SK-N-SH (cell line): ENCODE results near the gene TRIOBP. TPM values are rescaled to one million over a fixed set of nuclear protein-coding genes. Genes with fewer than 3 reads are reported as not detected.
A peak's percentile ranks its signal among the peaks of the same experiment; 100 is the strongest.

Experiments used
- CTCF ChIA-PET: fragments of 300-600, 350-600 bp; formaldehyde crosslinking; extraction: SDS; loops from one replicate; lab custom pipeline; 2021; lab: Yijun Ruan, JAX
- POLR2A ChIA-PET: fragments of 350-600 bp; sonication (Branson Sonifier 250); formaldehyde crosslinking; extraction: SDS; loops from one replicate; lab custom pipeline; 2020; ENCODE audit warnings: antibody characterized with exemption, inconsistent platforms; lab: Yijun Ruan, JAX
- DNase-seq: peaks from one replicate; pipeline ENCODE4 v3.0.0; 2012
- H2AFZ ChIP-seq: fragments of 200-600 bp; sonication (generic); 2 replicates; pipeline ENCODE4 v1.8.1; 2016; ENCODE audit warnings: antibody characterized with exemption, mild to moderate bottlenecking, low read depth
- H3F3A ChIP-seq: fragments of 200-600 bp; sonication (generic); replicated peaks from 2 replicates; pipeline ENCODE3; 2016; ENCODE audit warnings: antibody characterized with exemption, mild to moderate bottlenecking; ENCODE audit not compliant: insufficient read depth
- H3K27ac ChIP-seq, 2 experiments: fragments of 200-500 bp in 1 of 2; fragments of 200-600 bp in 1 of 2; sonication (Bioruptor generic) in 1 of 2; sonication (generic), shearing (Covaris generic) in 1 of 2; 2 replicates each; pipeline versions ENCODE4 v1.5.1 to v1.6.1; 2014 to 2016; ENCODE audit warnings: low read depth in 2 of 2, inconsistent platforms in 1 of 2, low read length in 1 of 2, mild to moderate bottlenecking in 1 of 2, mixed read lengths in 1 of 2
- H3K27me3 ChIP-seq: fragments of 200-600 bp; sonication (generic), shearing (Covaris generic); 2 replicates; pipeline ENCODE4 v1.6.1; 2016; ENCODE audit warnings: mixed run types; ENCODE audit not compliant: insufficient read depth
- H3K36me3 ChIP-seq, 2 experiments: fragments of 200-500 bp in 1 of 2; fragments of 200-600 bp in 1 of 2; sonication (Bioruptor generic) in 1 of 2; sonication (generic) in 1 of 2; replicated peaks in 1 of 2; 2 replicates each; pipeline versions ENCODE3 to v1.5.1; 2014 to 2016; ENCODE audit warnings: low read length in 1 of 2, mild to moderate bottlenecking in 1 of 2; ENCODE audit not compliant: insufficient read depth in 2 of 2, control insufficient read depth in 1 of 2
- H3K4me1 ChIP-seq, 2 experiments: fragments of 200-500 bp in 1 of 2; fragments of 200-600 bp in 1 of 2; sonication (Bioruptor generic) in 1 of 2; sonication (generic), shearing (Covaris generic) in 1 of 2; 2 replicates each; pipeline versions ENCODE4 v1.5.1 to v1.6.1; 2014 to 2016; ENCODE audit warnings: low read depth in 1 of 2, low read length in 1 of 2, mixed run types in 1 of 2; ENCODE audit not compliant: insufficient read depth in 2 of 2, control insufficient read depth in 1 of 2
- H3K4me2 ChIP-seq: fragments of 200-600 bp; sonication (generic), shearing (Covaris generic); 2 replicates; pipeline ENCODE4 v1.6.1; 2017; ENCODE audit warnings: mixed run types
- H3K4me3 ChIP-seq, 2 experiments: fragments of 200-500 bp in 1 of 2; fragments of 200-600 bp in 1 of 2; sonication (Bioruptor generic) in 1 of 2; sonication (generic), shearing (Covaris generic) in 1 of 2; 2 replicates each; pipeline versions ENCODE4 v1.5.1 to v1.8.1; 2014 to 2016; ENCODE audit warnings: low read depth in 2 of 2, inconsistent platforms in 1 of 2, low read length in 1 of 2, mild to moderate bottlenecking in 1 of 2, mixed read lengths in 1 of 2, moderate library complexity in 1 of 2
- H3K79me2 ChIP-seq: fragments of 200-600 bp; sonication (generic); 2 replicates; pipeline ENCODE4 v1.8.1; 2017; ENCODE audit warnings: mild to moderate bottlenecking; ENCODE audit not compliant: insufficient read depth
- H3K9ac ChIP-seq: fragments of 200-600 bp; sonication (generic); 2 replicates; pipeline ENCODE4 v1.6.1; 2017; ENCODE audit warnings: mixed run types
- H3K9me2 ChIP-seq: fragments of 200-600 bp; sonication (generic); 2 replicates; pipeline ENCODE4 v1.6.1; 2017; ENCODE audit warnings: mixed run types
- H3K9me3 ChIP-seq: fragments of 200-600 bp; sonication (generic); 2 replicates; pipeline ENCODE4 v1.6.1; 2017; ENCODE audit warnings: mixed run types, mild to moderate bottlenecking, moderate library complexity
- H4K20me1 ChIP-seq: fragments of 200-600 bp; sonication (generic); 2 replicates; pipeline ENCODE4 v1.6.1; 2017; ENCODE audit warnings: mild to moderate bottlenecking, mixed run types; ENCODE audit not compliant: insufficient read depth
- CHD2 ChIP-seq: fragments of 150-350 bp; IDR thresholded peaks from 2 replicates; pipeline ENCODE4 v1.6.1; 2018; ENCODE audit warnings: low read length; ENCODE audit not compliant: partially characterized antibody
- CTCF ChIP-seq: fragments of 200-600 bp; sonication (generic); IDR thresholded peaks from 2 replicates; pipeline ENCODE4 v1.6.1; 2017; ENCODE audit warnings: antibody characterized with exemption, mild to moderate bottlenecking, moderate library complexity
- ELF1 ChIP-seq: IDR thresholded peaks from 2 replicates; pipeline ENCODE4 v1.4.0; 2012
- EP300 ChIP-seq, 2 experiments: IDR thresholded peaks; 2 replicates each; pipeline versions ENCODE4 v1.4.0 to v1.6.1; 2012; ENCODE audit warnings: borderline replicate concordance in 1 of 2, low read depth in 1 of 2, low read length in 1 of 2
- EZH2phosphoT487 ChIP-seq: fragments of 200-600 bp; sonication (generic); IDR thresholded peaks from 2 replicates; pipeline ENCODE4 v1.6.1; 2017; ENCODE audit warnings: low read depth, mixed run types, mild to moderate bottlenecking, antibody characterized with exemption, moderate library complexity, borderline replicate concordance
- FOSL2 ChIP-seq: IDR thresholded peaks from 2 replicates; pipeline ENCODE4 v1.4.0; 2012; ENCODE audit warnings: low read depth, mild to moderate bottlenecking, moderate library complexity, borderline replicate concordance
- FOXJ3 ChIP-seq: sonication (generic); formaldehyde crosslinking; IDR thresholded peaks from 2 replicates; pipeline ENCODE4 v1.5.1; 2020; ENCODE audit warnings: mild to moderate bottlenecking, missing genetic modification reagents
- GATA2 ChIP-seq: sonication (generic); formaldehyde crosslinking; IDR thresholded peaks from 2 replicates; pipeline ENCODE4 v1.5.0; 2020; ENCODE audit warnings: mild to moderate bottlenecking, missing genetic modification reagents
- NRF1 ChIP-seq: IDR thresholded peaks from 2 replicates; pipeline ENCODE4 v1.6.1; 2012; ENCODE audit warnings: low read depth, mild to moderate bottlenecking, low read length
- PBX3 ChIP-seq: IDR thresholded peaks from 2 replicates; pipeline ENCODE4; 2012
- RAD21 ChIP-seq: IDR thresholded peaks from 2 replicates; pipeline ENCODE4 v1.6.1; 2012; ENCODE audit warnings: mild to moderate bottlenecking, low read length
- RCOR1 ChIP-seq: fragments of 150-350 bp; IDR thresholded peaks from 2 replicates; pipeline ENCODE4 v1.6.1; 2017; ENCODE audit warnings: antibody characterized with exemption, low read length
- REST ChIP-seq: IDR thresholded peaks from 2 replicates; pipeline ENCODE4 v1.6.1; 2012; ENCODE audit warnings: mild to moderate bottlenecking, low read depth, low read length, moderate library complexity
- RXRA ChIP-seq: IDR thresholded peaks from 2 replicates; pipeline ENCODE4 v1.4.0; 2012; ENCODE audit warnings: low read depth, mild to moderate bottlenecking, borderline replicate concordance
- SIN3A ChIP-seq: IDR thresholded peaks from 2 replicates; pipeline ENCODE4 v1.6.1; 2012; ENCODE audit warnings: low read depth, mild to moderate bottlenecking, low read length, moderate library complexity, borderline replicate concordance
- SMC3 ChIP-seq: IDR thresholded peaks from 2 replicates; pipeline ENCODE4 v1.6.1; 2012; ENCODE audit warnings: low read depth, low read length, improper control_type of control experiment
- TAF1 ChIP-seq: IDR thresholded peaks from 2 replicates; pipeline ENCODE4 v1.6.1; 2012; ENCODE audit warnings: low read depth, mild to moderate bottlenecking, low read length, moderate library complexity, borderline replicate concordance
- TCF12 ChIP-seq: IDR thresholded peaks from 2 replicates; pipeline ENCODE4 v1.4.0; 2012
- YY1 ChIP-seq: IDR thresholded peaks from 2 replicates; pipeline ENCODE4 v1.4.0; 2012; ENCODE audit warnings: low read depth, mild to moderate bottlenecking
- ZBTB33 ChIP-seq: IDR thresholded peaks from 2 replicates; pipeline ENCODE4 v1.4.0; 2012; ENCODE audit warnings: low read depth, borderline replicate concordance
- WGBS: methylation state at CpG from one replicate; pipeline ENCODE4 v1.1.6; 2017; ENCODE audit warnings: low lambda C conversion rate; 5-methylcytosine and 5-hydroxymethylcytosine counted together
- polyA plus RNA-seq, 3 experiments: library from polyadenylated mRNA; depleted of rRNA; stranded (reverse); fragments of >200 nt; gene quantifications; 2 replicates each; pipeline ENCODE4 v1.2.3, GENCODE V29; 2012

TRIOBP gene
- polyA plus RNA-seq, 1 of the 3 experiments (the other 2 are of a cell fraction), result 43.6 TPM

GRCh38 chr22:37679670-37680069 is 17.2 kb upstream of the TRIOBP start:
- peaks cover 10 to 22% of the 10 kb centered on the region in 2 experiments; a peak in 2 of 4 replicates for H3K4me1 ChIP-seq
- peaks cover 45% of the 10 kb centered on the region for H4K20me1 ChIP-seq
- no peak overlapping the region for H2AFZ ChIP-seq
- H3K9me3 ChIP-seq, result no peaks in the 10 kb centered on the region
- no peak overlapping the region for H3K9ac ChIP-seq
- ChIA-PET CTCF (interaction anchor here (0.9 to 44.3 kb wide), 7 partner anchors 9 to 118 kb away, joined by 3 to 898 read pairs (median 30); partner anchors contain the start of genes PDXP, SH3BP1 and TRIOBP), POLR2A (no interaction called here)
- no peak for DNase-seq
- H3F3A ChIP-seq, result peaks cover 59% of the 10 kb centered on the region
- no peak overlapping the region for H3K4me3 ChIP-seq
- H3K36me3 ChIP-seq, result peaks cover 17 to 29% of the 10 kb centered on the region in 2 experiments
- 91% methylated on average over 8 of the region's 8 CpGs for WGBS
- peak overlapping the region in 1 of 2 experiments; percentile 94; a peak in 2 of 4 replicates for H3K27ac ChIP-seq
- peaks cover 37% of the 10 kb centered on the region for H3K79me2 ChIP-seq
- TF ChIP-seq PBX3 (no peak), YY1 (no peak), TAF1 (no peak), RAD21 (no peak), EP300 (IDR thresholded peaks at IDR 0.05; ENCODE audit: borderline replicate concordance in 1 of 2, low read depth in 1 of 2, low read length in 1 of 2) (no peak), GATA2 (CRISPR knock-in tag) (no peak), REST (no peak), EZH2phosphoT487 (no peak), CTCF (no peak), SIN3A (no peak), ELF1 (no peak), NRF1 (no peak), CHD2 (no peak), FOSL2 (no peak), RXRA (no peak), SMC3 (no peak), ZBTB33 (no peak), FOXJ3 (CRISPR knock-in tag) (no peak), RCOR1 (no peak), TCF12 (no peak)
- TF ChIP-seq, all 33 proteins: peak for 0
- no peak overlapping the region for H3K4me2 ChIP-seq
- H3K27me3 ChIP-seq, result no peaks in the 10 kb centered on the region
- no peaks in the 10 kb centered on the region for H3K9me2 ChIP-seq
